Adipocyte (in vitro differentiated cells): Measurements from ENCODE around the gene NFASC.

Source experiments
- DNase-seq: peaks from one replicate; pipeline ENCODE4 v3.0.0-alpha.2; 2015; ENCODE audit warnings: low read depth
- H3K27me3 ChIP-seq: replicated peaks from 2 replicates; pipeline ENCODE4 v1.7.0; 2013; ENCODE audit warnings: mild to moderate bottlenecking, low read length, moderate library complexity; ENCODE audit not compliant: control insufficient read depth, insufficient read depth
- H3K36me3 ChIP-seq: 2 replicates; pipeline ENCODE4 v1.7.0; 2013; ENCODE audit warnings: low read length, mild to moderate bottlenecking, moderate library complexity; ENCODE audit not compliant: control insufficient read depth, insufficient read depth, severe bottlenecking
- H3K4me1 ChIP-seq: 2 replicates; pipeline ENCODE4 v1.7.0; 2013; ENCODE audit warnings: mild to moderate bottlenecking, low read length, moderate library complexity; ENCODE audit not compliant: control insufficient read depth, insufficient read depth
- H3K4me3 ChIP-seq: 2 replicates; pipeline ENCODE4 v1.7.0; 2013; ENCODE audit warnings: mild to moderate bottlenecking, low read length, moderate library complexity
- H3K9ac ChIP-seq: 2 replicates; pipeline ENCODE4 v1.7.0; 2013; ENCODE audit warnings: mild to moderate bottlenecking, low read length, moderate library complexity
- H3K9me3 ChIP-seq: 2 replicates; pipeline ENCODE4 v1.7.0; 2013; ENCODE audit warnings: mild to moderate bottlenecking, low read length, moderate library complexity; ENCODE audit not compliant: control insufficient read depth

NFASC gene

DNA sequence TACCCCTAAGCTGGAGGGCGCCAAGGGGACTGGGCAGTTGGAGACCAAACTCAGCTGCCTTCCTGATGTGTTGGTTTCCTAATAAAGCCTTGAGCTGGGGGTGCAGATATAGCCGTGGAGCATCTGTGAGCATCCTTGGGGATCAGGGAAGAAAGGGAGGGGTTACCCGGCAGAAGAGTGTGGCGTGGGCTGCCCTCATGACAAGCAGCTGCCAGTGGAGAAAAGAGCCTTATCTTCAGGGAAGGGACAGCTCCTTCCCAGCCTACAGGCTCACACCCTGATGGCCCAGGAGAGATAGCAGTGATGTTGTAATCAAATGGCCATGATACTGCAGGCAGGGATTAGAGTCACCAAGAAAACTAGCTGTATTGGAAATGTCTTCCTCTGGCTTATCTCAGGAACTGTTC, 10.8 kb upstream of the NFASC start:
- H3K36me3 ChIP-seq = no peaks in the 10 kb centered on the region
- H3K9me3 ChIP-seq = no peaks in the 10 kb centered on the region
- no peak overlapping the region for H3K9ac ChIP-seq
- no peaks in the 10 kb centered on the region for H3K27me3 ChIP-seq
- DNase-seq = no peak
- H3K4me1 ChIP-seq = peaks cover 6% of the 10 kb centered on the region
- H3K4me3 ChIP-seq = no peak overlapping the region

- Histone ChIP-seq H3K27me3 (no peaks in the 10 kb centered on the region), H3K9me3 (no peaks in the 10 kb centered on the region), H3K9ac (no peak overlapping the region), H3K36me3 (no peaks in the 10 kb centered on the region), H3K4me3 (no peak overlapping the region), H3K4me1 (peaks cover 13% of the 10 kb centered on the region)
- DNase-seq = no peak
Observed at GRCh38 chr1:204863024-204863423, 7.6 kb upstream of the NFASC start.

DNA sequence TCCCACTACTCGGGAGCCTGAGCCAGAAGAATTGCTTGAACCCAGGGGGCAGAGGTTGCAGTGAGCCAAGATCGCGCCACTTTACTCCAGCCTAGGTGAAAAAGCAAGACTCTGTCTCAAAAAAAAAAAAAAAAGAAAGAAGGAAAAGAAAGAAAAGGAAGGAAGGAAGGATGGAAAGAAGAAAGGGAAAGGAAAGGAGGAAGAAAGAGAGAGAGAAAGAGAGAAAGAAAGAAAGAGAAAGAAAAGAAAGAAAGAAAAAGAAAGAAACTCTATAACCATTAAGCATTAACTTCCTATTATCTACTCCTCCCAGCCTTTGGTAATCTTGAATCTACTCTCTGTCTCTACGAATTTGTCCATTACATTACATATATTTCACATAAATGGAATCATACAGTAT, 6.9 kb upstream of the NFASC start:
- no peaks in the 10 kb centered on the region for H3K36me3 ChIP-seq
- no peak for DNase-seq
- no peaks in the 10 kb centered on the region for H3K9me3 ChIP-seq
- H3K4me1 ChIP-seq = peaks cover 14% of the 10 kb centered on the region
- no peak overlapping the region for H3K9ac ChIP-seq
- H3K4me3 ChIP-seq = no peak overlapping the region
- H3K27me3 ChIP-seq = no peaks in the 10 kb centered on the region

- peaks cover 4% of the 10 kb centered on the region for H3K36me3 ChIP-seq
- no peaks in the 10 kb centered on the region for H3K27me3 ChIP-seq
- no peak for DNase-seq
- peaks cover 8% of the 10 kb centered on the region for H3K4me1 ChIP-seq
- H3K9ac ChIP-seq = no peak overlapping the region
- H3K4me3 ChIP-seq = no peak overlapping the region
- no peaks in the 10 kb centered on the region for H3K9me3 ChIP-seq
Observed at GRCh38 chr1:204866051-204866596, 4.5 kb upstream of the NFASC start.

DNA sequence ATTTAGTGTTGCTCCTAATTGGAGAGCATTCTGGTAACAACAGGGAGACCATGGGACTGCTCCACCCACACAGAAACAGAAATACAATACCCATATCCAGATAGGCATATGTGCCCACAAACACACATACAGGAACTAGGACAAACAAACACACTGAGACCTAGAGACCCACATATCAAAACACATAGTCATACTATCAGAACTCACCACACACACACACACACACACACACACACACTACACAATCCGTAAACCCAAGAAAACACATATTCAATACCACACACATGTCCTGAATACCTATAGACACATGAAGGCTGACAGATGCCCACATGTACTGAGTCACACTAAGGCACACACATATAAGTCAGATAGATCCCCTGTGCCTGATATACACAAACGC, 3.5 kb upstream of the NFASC start:
- Histone ChIP-seq H3K9ac (no peak overlapping the region), H3K4me3 (no peak overlapping the region), H3K4me1 (peaks cover 14% of the 10 kb centered on the region), H3K36me3 (peaks cover 6% of the 10 kb centered on the region), H3K27me3 (no peaks in the 10 kb centered on the region), H3K9me3 (no peaks in the 10 kb centered on the region)
- no peak for DNase-seq

GRCh38 chr1:204867666-204868339, 2.9 kb upstream of the NFASC start:
- Histone ChIP-seq H3K9me3 (no peaks in the 10 kb centered on the region), H3K9ac (no peak overlapping the region), H3K4me1 (peaks cover 20% of the 10 kb centered on the region), H3K36me3 (peaks cover 6% of the 10 kb centered on the region), H3K27me3 (no peaks in the 10 kb centered on the region), H3K4me3 (no peak overlapping the region)
- no peak for DNase-seq

GRCh38 chr1:204868340-204868700, 2.3 kb upstream of the NFASC start:
- H3K9ac ChIP-seq = no peak overlapping the region
- H3K4me1 ChIP-seq = peaks cover 24% of the 10 kb centered on the region
- no peaks in the 10 kb centered on the region for H3K9me3 ChIP-seq
- DNase-seq = no peak
- H3K36me3 ChIP-seq = peaks cover 6% of the 10 kb centered on the region
- H3K4me3 ChIP-seq = no peak overlapping the region
- no peaks in the 10 kb centered on the region for H3K27me3 ChIP-seq

DNA sequence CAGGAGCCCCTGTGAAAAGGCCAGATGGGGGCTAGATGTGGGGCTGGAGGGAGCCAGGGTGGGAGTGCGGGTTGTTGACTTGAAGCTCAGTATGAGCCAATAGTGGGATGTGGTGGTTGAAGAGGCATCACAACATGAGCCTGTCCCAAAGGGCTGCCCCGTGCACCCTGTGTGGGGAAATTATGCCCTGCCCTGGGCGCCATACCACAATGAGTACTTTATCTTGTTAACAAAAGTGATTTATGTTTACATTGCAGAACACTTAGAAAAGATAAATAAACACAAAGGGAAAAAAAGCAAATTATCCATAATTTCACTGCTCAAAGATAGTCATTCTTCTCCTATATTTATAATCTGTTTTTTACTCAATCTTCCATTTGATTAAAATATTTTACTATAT, 1.6 kb upstream of the NFASC start:
- peaks cover 24% of the 10 kb centered on the region for H3K4me1 ChIP-seq
- H3K4me3 ChIP-seq = no peak overlapping the region
- DNase-seq = no peak
- no peaks in the 10 kb centered on the region for H3K27me3 ChIP-seq
- H3K36me3 ChIP-seq = peaks cover 6% of the 10 kb centered on the region
- H3K9me3 ChIP-seq = no peaks in the 10 kb centered on the region
- no peak overlapping the region for H3K9ac ChIP-seq

DNA sequence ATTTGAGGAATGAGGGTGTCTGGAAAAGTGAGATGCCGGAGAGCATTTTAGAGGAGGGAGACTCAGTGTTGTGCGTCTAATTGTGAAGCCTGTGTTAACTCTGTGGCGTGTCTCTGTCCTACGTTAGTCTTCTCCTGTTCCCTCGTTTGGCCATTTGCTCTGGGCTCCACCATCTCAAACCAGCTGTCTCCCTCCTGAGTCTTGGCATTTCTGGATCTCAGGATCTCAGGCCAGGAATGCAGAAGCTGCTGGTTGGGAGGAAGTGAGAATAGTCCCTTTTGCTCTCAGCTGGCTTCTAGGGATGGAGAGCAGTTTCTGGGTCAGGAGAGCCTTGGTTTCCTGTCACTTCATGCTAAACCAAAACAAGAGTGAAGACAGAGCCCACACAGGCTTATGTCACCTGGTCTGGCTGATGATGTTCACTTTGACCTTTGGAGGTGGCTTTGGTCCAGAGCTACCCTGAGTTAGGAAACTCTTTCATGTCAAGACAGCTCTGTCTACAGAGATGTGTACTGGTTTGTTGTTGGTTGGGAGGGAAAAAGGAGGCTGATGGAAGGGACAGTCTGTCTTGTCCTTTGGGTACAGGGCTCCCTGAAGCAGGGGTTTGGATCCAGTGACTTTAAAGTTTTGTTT, 859 bp downstream of the NFASC start:
- DNase-seq = no peak
- Histone ChIP-seq H3K36me3 (peaks cover 6% of the 10 kb centered on the region), H3K9ac (no peak overlapping the region), H3K27me3 (no peaks in the 10 kb centered on the region), H3K4me1 (peaks cover 24% of the 10 kb centered on the region), H3K9me3 (no peaks in the 10 kb centered on the region), H3K4me3 (no peak overlapping the region)

DNA sequence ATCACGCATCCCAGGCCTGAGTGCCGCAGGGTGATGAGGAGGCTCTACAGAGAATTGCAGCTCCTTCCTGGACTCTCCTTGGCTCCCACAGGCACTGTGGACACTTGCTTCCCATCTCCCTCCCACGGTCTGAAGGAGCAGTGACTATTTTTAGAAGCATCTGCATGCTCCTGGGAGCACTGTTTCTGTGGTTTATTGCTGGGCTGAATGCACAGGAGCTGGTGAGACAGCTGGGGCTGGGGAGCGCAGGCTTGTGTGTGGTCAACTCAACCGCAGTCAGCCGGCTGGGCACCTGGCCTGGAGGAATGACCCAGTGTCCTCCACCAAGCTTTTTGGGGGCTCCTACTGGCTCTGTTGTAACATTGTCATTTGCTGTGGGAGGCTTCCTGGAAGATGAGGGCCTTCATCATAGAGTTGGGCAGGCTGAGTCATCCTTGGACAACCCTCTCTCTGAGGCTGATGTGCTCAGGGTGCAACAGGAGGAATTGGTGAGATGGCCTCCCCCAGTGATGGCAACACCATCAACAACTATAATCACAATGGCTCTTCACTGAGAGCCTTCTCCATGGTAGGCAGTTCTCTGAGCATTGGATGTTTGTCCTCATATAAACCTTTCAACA, 1.7 kb downstream of the NFASC start:
- H3K4me1 ChIP-seq = peaks cover 23% of the 10 kb centered on the region
- no peak overlapping the region for H3K4me3 ChIP-seq
- peaks cover 6% of the 10 kb centered on the region for H3K36me3 ChIP-seq
- H3K9ac ChIP-seq = no peak overlapping the region
- DNase-seq = no peak
- H3K27me3 ChIP-seq = no peaks in the 10 kb centered on the region
- no peaks in the 10 kb centered on the region for H3K9me3 ChIP-seq

- Histone ChIP-seq H3K27me3 (no peaks in the 10 kb centered on the region), H3K9ac (no peak overlapping the region), H3K9me3 (no peaks in the 10 kb centered on the region), H3K4me3 (no peak overlapping the region), H3K4me1 (peaks cover 16% of the 10 kb centered on the region), H3K36me3 (peaks cover 6% of the 10 kb centered on the region)
- no peak for DNase-seq
Observed at GRCh38 chr1:204873176-204873575, 2.5 kb downstream of the NFASC start.
